Measurements from ENCODE around the gene C20orf144. TPM values are rescaled to one million over a fixed set of nuclear protein-coding genes. Genes with fewer than 3 reads are reported as not detected.
"Not testable (repeated sequence)": the region's sequence is repeated elsewhere in the genome, so short reads cannot be mapped to it uniquely, and the experiment has no call there.

The C20orf144 gene
- 0.15 TPM for polyA plus RNA-seq (2013, experiment 1 of 2)
- not detected for polyA plus RNA-seq (2013, experiment 2 of 2)

GRCh38 chr20:33662172-33662571 lies at the start of gene C20orf144:
TSS of gene C20orf144 (plus strand) at chr20:33662327. CDS start at chr20:33662346, 19 bp downstream.
- H3K9me3 ChIP-seq (ENCODE audit: control insufficient read depth, low read length), result no peaks in the 10 kb centered on the region
- H3K4me1 ChIP-seq (ENCODE audit: control insufficient read depth, insufficient read depth, low read length, poor library complexity, severe bottlenecking), result peaks cover 9% of the 10 kb centered on the region
- peak within 1 kb of the TSS; percentile 81 for H3K27ac ChIP-seq (ENCODE audit: low read depth, low read length, severe bottlenecking)
- peaks cover 30% of the 10 kb centered on the region for H3K36me3 ChIP-seq (ENCODE audit: control insufficient read depth, insufficient read depth, low read length)
- WGBS, 2 experiments (ENCODE audit: insufficient coverage in 2 of 2), result 92 to 95% methylated on average over 7 to 9 of the region's 10 CpGs
- H3K4me3 ChIP-seq (ENCODE audit: extremely low read depth, insufficient read depth, low read length, poor library complexity, severe bottlenecking), result peak within 1 kb of the TSS; percentile 74

DNA sequence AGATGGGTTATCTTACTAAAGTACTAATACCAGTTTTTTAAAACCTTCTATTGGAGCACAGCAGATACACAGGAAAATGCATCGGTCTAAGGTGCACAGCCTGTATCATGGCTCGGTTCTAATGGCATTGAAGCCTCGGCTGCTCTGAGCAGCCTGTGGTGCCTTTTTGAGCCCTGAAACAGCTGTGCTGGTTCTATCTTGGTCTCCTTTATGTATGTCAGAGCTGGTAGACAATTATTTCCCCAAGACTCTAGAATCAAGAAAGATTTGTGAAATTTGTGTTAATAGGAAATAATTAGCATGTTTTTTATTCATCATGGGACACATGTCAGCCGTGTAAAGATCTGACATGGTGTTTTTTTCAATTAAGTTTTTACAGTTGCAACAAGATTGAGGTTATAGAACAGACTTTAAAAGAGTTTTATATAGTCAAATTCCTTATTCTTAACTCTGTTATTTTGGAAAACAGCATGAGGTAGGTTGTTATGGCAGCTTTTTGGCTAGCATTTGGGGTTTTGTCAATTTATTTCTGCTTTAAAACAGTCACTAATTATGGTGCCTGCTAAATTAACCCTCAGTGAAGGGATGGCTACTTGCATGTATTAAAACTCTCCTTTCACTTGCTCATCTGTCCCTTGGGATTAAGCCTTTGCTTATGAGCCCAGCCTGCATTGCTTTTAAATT lies 40.3 kb upstream of the C20orf144 start:
- H3K4me3 ChIP-seq (ENCODE audit: extremely low read depth, insufficient read depth, low read length, poor library complexity, severe bottlenecking), result no peak overlapping the region
- peaks cover 23% of the 10 kb centered on the region for H3K36me3 ChIP-seq (ENCODE audit: control insufficient read depth, insufficient read depth, low read length)
- no peak overlapping the region for H3K27ac ChIP-seq (ENCODE audit: low read depth, low read length, severe bottlenecking)
- 89 to 97% methylated on average over 3 to 4 of the region's 4 CpGs for WGBS, 2 experiments (ENCODE audit: insufficient coverage in 2 of 2)
- no peaks in the 10 kb centered on the region for H3K9me3 ChIP-seq (ENCODE audit: control insufficient read depth, low read length)
- no peaks in the 10 kb centered on the region for H3K4me1 ChIP-seq (ENCODE audit: control insufficient read depth, insufficient read depth, low read length, poor library complexity, severe bottlenecking)

DNA sequence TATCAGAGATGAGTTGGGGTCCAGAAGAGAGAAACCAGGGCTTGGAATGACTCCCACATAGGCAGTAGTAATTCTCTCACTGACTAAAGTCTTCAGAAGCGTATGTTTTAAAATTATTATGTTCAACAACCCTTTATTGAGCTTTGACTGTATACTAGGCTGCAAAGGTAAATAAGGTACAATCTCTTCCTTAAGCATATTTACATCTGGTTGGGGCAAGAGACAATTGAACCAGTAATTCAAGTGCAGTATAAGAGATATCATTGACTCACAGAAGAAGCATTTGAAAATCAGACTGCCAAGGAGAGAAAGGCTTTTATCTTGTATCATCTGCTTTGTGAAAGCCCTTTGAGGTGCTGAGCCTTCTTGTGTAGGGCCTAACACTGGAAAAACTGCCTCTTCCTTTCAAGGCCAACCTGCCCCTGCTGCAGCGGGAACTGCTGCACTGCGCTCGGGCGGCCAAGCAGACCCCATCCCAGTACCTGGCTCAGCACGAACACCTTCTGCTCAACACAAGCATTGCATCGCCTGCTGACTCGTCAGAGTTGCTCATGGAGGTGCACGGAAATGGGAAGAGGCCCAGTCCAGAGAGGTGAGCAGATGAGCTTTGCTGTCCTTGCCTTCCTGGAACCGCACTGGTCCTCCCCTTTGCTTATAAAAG lies 39.3 kb upstream of the C20orf144 start:
- H3K27ac ChIP-seq (ENCODE audit: low read depth, low read length, severe bottlenecking), result no peak overlapping the region
- peaks cover 31% of the 10 kb centered on the region for H3K36me3 ChIP-seq (ENCODE audit: control insufficient read depth, insufficient read depth, low read length)
- H3K4me1 ChIP-seq (ENCODE audit: control insufficient read depth, insufficient read depth, low read length, poor library complexity, severe bottlenecking), result no peaks in the 10 kb centered on the region
- H3K4me3 ChIP-seq (ENCODE audit: extremely low read depth, insufficient read depth, low read length, poor library complexity, severe bottlenecking), result no peak overlapping the region
- 96 to 99% methylated on average over 7 to 8 of the region's 10 CpGs for WGBS, 2 experiments (ENCODE audit: insufficient coverage in 2 of 2)
- H3K9me3 ChIP-seq (ENCODE audit: control insufficient read depth, low read length), result no peaks in the 10 kb centered on the region

- Histone ChIP-seq H3K36me3 (ENCODE audit: control insufficient read depth, insufficient read depth, low read length) (peaks cover 41% of the 10 kb centered on the region), H3K27ac (ENCODE audit: low read depth, low read length, severe bottlenecking) (no peak overlapping the region), H3K4me1 (ENCODE audit: control insufficient read depth, insufficient read depth, low read length, poor library complexity, severe bottlenecking) (no peaks in the 10 kb centered on the region), H3K4me3 (ENCODE audit: extremely low read depth, insufficient read depth, low read length, poor library complexity, severe bottlenecking) (no peak overlapping the region), H3K9me3 (ENCODE audit: control insufficient read depth, low read length) (no peaks in the 10 kb centered on the region)
- WGBS, 2 experiments (ENCODE audit: insufficient coverage in 2 of 2), result no CpG with 5 or more reads among the region's 3 CpGs
Observed at GRCh38 chr20:33624399-33624798, 37.7 kb upstream of the C20orf144 start.

GRCh38 chr20:33626190-33626589 lies 35.9 kb upstream of the C20orf144 start:
- Histone ChIP-seq H3K4me3 (ENCODE audit: extremely low read depth, insufficient read depth, low read length, poor library complexity, severe bottlenecking) (no peak overlapping the region), H3K36me3 (ENCODE audit: control insufficient read depth, insufficient read depth, low read length) (peaks cover 56% of the 10 kb centered on the region), H3K27ac (ENCODE audit: low read depth, low read length, severe bottlenecking) (no peak overlapping the region), H3K4me1 (ENCODE audit: control insufficient read depth, insufficient read depth, low read length, poor library complexity, severe bottlenecking) (no peaks in the 10 kb centered on the region), H3K9me3 (ENCODE audit: control insufficient read depth, low read length) (no peaks in the 10 kb centered on the region)
- 95 to 97% methylated on average over 4 of the region's 4 CpGs for WGBS, 2 experiments (ENCODE audit: insufficient coverage in 2 of 2)

GRCh38 chr20:33627577-33628216 lies 34.4 kb upstream of the C20orf144 start:
- no peak overlapping the region for H3K4me3 ChIP-seq (ENCODE audit: extremely low read depth, insufficient read depth, low read length, poor library complexity, severe bottlenecking)
- peaks cover 60% of the 10 kb centered on the region for H3K36me3 ChIP-seq (ENCODE audit: control insufficient read depth, insufficient read depth, low read length)
- no peaks in the 10 kb centered on the region for H3K9me3 ChIP-seq (ENCODE audit: control insufficient read depth, low read length)
- WGBS, 2 experiments (ENCODE audit: insufficient coverage in 2 of 2), result 100% methylated on average over 1 of the region's 4 CpGs
- no peak overlapping the region for H3K27ac ChIP-seq (ENCODE audit: low read depth, low read length, severe bottlenecking)
- H3K4me1 ChIP-seq (ENCODE audit: control insufficient read depth, insufficient read depth, low read length, poor library complexity, severe bottlenecking), result no peaks in the 10 kb centered on the region

DNA sequence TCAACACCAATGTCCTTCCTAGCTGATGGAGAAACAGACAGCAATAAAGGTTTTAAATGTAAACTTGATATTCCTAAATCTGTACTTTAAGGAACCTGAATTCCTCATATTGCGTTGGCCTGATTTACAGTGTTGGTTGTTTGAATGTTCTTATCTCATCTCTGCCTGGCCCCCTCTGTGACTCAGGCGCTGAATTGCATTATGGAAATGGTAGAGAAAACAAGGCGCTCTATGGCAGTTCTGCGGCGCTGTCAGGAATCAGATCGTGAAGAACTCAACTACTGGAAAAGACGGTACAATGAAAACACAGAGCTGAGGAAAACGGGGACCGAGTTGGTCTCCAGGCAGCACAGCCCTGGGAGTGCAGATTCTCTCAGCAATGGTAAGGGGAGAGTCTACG lies 32.6 kb upstream of the C20orf144 start:
- H3K27ac ChIP-seq (ENCODE audit: low read depth, low read length, severe bottlenecking), result no peak overlapping the region
- no peak overlapping the region for H3K4me3 ChIP-seq (ENCODE audit: extremely low read depth, insufficient read depth, low read length, poor library complexity, severe bottlenecking)
- H3K9me3 ChIP-seq (ENCODE audit: control insufficient read depth, low read length), result no peaks in the 10 kb centered on the region
- 95 to 96% methylated on average over 9 to 10 of the region's 10 CpGs for WGBS, 2 experiments (ENCODE audit: insufficient coverage in 2 of 2)
- H3K36me3 ChIP-seq (ENCODE audit: control insufficient read depth, insufficient read depth, low read length), result peaks cover 63% of the 10 kb centered on the region
- H3K4me1 ChIP-seq (ENCODE audit: control insufficient read depth, insufficient read depth, low read length, poor library complexity, severe bottlenecking), result no peaks in the 10 kb centered on the region

- H3K9me3 ChIP-seq (ENCODE audit: control insufficient read depth, low read length), result no peaks in the 10 kb centered on the region
- peaks cover 59% of the 10 kb centered on the region for H3K36me3 ChIP-seq (ENCODE audit: control insufficient read depth, insufficient read depth, low read length)
- H3K4me1 ChIP-seq (ENCODE audit: control insufficient read depth, insufficient read depth, low read length, poor library complexity, severe bottlenecking), result no peaks in the 10 kb centered on the region
- 95 to 100% methylated on average over 2 to 4 of the region's 5 CpGs for WGBS, 2 experiments (ENCODE audit: insufficient coverage in 2 of 2)
- H3K27ac ChIP-seq (ENCODE audit: low read depth, low read length, severe bottlenecking), result no peak overlapping the region
- H3K4me3 ChIP-seq (ENCODE audit: extremely low read depth, insufficient read depth, low read length, poor library complexity, severe bottlenecking), result no peak overlapping the region
Observed at GRCh38 chr20:33629979-33630378, 32.1 kb upstream of the C20orf144 start.

- Histone ChIP-seq H3K36me3 (ENCODE audit: control insufficient read depth, insufficient read depth, low read length) (peaks cover 60% of the 10 kb centered on the region), H3K27ac (ENCODE audit: low read depth, low read length, severe bottlenecking) (no peak overlapping the region), H3K4me1 (ENCODE audit: control insufficient read depth, insufficient read depth, low read length, poor library complexity, severe bottlenecking) (no peaks in the 10 kb centered on the region), H3K4me3 (ENCODE audit: extremely low read depth, insufficient read depth, low read length, poor library complexity, severe bottlenecking) (no peak overlapping the region), H3K9me3 (ENCODE audit: control insufficient read depth, low read length) (no peaks in the 10 kb centered on the region)
- 96 to 100% methylated on average over 3 to 4 of the region's 4 CpGs for WGBS, 2 experiments (ENCODE audit: insufficient coverage in 2 of 2)
Observed at GRCh38 chr20:33630507-33630906, 31.6 kb upstream of the C20orf144 start.

DNA sequence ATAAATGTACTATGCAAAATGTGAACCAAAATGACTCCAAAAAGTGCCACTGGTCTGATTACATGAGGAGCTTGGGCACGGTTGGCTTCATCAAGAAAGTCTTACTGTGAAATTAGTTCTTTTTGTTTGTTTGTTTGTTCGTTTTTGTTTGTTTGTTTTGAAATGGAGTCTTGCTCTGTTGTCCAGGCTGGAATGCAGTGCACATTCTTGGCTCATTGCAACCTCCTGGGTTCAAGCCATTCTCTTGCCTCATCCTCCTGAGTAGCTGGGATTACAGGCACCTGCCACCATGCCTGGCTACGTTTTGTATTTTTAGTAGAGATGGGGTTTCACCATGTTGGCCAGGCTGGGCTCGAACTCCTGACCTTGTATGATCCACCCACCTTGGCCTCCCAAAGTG lies 30.2 kb upstream of the C20orf144 start:
- not testable (repeated sequence) for H3K9me3 ChIP-seq (ENCODE audit: control insufficient read depth, low read length); H3K27ac ChIP-seq (ENCODE audit: low read depth, low read length, severe bottlenecking); H3K4me1 ChIP-seq (ENCODE audit: control insufficient read depth, insufficient read depth, low read length, poor library complexity, severe bottlenecking); H3K4me3 ChIP-seq (ENCODE audit: extremely low read depth, insufficient read depth, low read length, poor library complexity, severe bottlenecking)
- peaks cover 59% of the 10 kb centered on the region for H3K36me3 ChIP-seq (ENCODE audit: control insufficient read depth, insufficient read depth, low read length)
- WGBS, 2 experiments (ENCODE audit: insufficient coverage in 2 of 2), result 80 to 86% methylated on average over 1 to 2 of the region's 4 CpGs

Data from mesodermal cell (in vitro differentiated cells).